Nephron progenitor cell (in vitro differentiated cells): ENCODE results near the gene GOLGA6L7.
"Not testable (repeated sequence)": the region's sequence is repeated elsewhere in the genome, so short reads cannot be mapped to it uniquely, and the experiment has no call there.

Experiments used
- DNase-seq: peaks from one replicate; pipeline ENCODE4 v3.0.0; 2021
- H3K27ac Mint-ChIP-seq: 2 replicates; pipeline ENCODE4 v1.8.0; 2021; ENCODE audit warnings: mild to moderate bottlenecking, moderate library complexity, mixed read lengths
- H3K27me3 Mint-ChIP-seq: 2 replicates; pipeline ENCODE4 v1.8.0; 2021; ENCODE audit warnings: mild to moderate bottlenecking, low read depth, mixed read lengths; ENCODE audit not compliant: poor library complexity
- H3K36me3 Mint-ChIP-seq: 2 replicates; pipeline ENCODE4 v1.8.0; 2021; ENCODE audit warnings: low read depth, mixed read lengths
- H3K4me1 Mint-ChIP-seq: 2 replicates; pipeline ENCODE4 v1.8.0; 2021; ENCODE audit warnings: mixed read lengths
- H3K4me3 Mint-ChIP-seq: 2 replicates; pipeline ENCODE4 v1.8.0; 2021; ENCODE audit warnings: mild to moderate bottlenecking, moderate library complexity, mixed read lengths
- H3K9me3 Mint-ChIP-seq: 2 replicates; pipeline ENCODE4 v1.8.0; 2021; ENCODE audit warnings: mild to moderate bottlenecking, moderate library complexity, mixed read lengths
- CTCF ChIP-seq: fragments of 200-600 bp; sonication (generic); IDR thresholded peaks from 2 replicates; pipeline ENCODE4 v1.5.0; 2021; ENCODE audit warnings: antibody characterized with exemption

The GOLGA6L7 gene

DNA sequence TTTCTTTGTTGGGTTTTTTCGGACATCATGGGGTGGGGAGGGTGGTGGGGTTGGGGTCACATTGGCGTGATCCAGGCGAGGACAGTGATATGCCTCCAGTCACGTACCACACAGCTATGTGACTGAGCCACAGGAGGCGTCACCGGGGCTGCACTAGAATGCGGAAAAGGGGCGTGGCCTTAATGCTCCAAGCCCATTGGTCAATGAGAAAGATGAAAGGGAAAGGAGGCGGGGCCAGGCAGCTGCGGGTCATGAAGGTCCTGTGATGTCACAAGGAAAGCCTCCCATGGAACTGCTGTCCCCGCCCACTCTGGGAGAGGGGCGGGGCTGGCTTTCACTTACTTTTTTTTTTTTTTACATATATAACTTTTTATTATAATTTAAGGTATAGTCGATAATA lies at the start of gene GOLGA6L7:
TSS of gene GOLGA6L7 (minus strand) at position 124 of the 400 bp plus-strand sequence. CDS start at position 29, 95 bp downstream.
- not testable (repeated sequence) for H3K4me3 Mint-ChIP-seq, DNase-seq, H3K27me3 Mint-ChIP-seq, H3K27ac Mint-ChIP-seq
- Mint-ChIP-seq H3K4me1 (peaks cover 17% of the 10 kb centered on the region), H3K36me3 (peaks cover 13% of the 10 kb centered on the region), H3K9me3 (peaks cover 19% of the 10 kb centered on the region)

DNA sequence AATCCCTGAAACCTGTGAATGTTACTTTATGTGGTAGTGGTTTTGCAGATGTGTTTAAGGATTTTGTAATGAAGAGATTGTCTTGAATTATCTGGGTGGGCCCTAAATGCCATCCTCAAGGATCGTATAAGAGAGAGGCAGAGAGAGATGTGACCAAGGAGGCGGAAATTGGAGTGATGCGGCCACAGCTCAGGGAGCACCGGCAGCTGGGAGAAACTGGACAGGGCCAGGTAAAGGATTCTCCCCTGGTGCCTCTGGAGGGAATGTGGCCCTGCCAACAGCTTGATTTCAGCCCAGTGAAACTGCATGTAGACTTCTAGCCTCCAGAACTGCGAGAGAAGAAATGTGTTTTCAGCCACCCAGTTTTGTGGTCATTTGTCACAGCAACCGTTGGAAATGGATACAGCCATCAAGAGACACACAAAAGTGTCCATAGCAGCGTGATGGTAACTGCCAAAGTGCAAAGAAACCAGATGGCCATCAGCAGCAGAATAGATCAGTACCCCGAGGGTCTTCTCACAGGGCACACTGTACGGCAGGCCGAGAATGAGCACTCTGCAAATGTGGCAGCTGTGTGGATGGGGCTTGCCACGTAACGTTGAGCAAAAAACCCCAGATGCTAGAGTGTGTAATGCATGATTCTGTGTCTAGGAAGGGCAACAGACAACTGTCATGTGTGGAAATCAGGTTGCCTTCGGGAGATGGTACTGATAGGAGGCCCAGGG lies 49.6 kb upstream of the GOLGA6L7 start:
- H3K36me3 Mint-ChIP-seq, result peaks cover 21% of the 10 kb centered on the region
- H3K4me3 Mint-ChIP-seq, result no peak overlapping the region
- DNase-seq, result no peak
- no peak for TF ChIP-seq CTCF
- H3K27ac Mint-ChIP-seq, result no peak overlapping the region
- peaks cover 59% of the 10 kb centered on the region for H3K4me1 Mint-ChIP-seq
- H3K27me3 Mint-ChIP-seq, result peaks cover 2% of the 10 kb centered on the region
- H3K9me3 Mint-ChIP-seq, result peaks cover 15% of the 10 kb centered on the region

DNA sequence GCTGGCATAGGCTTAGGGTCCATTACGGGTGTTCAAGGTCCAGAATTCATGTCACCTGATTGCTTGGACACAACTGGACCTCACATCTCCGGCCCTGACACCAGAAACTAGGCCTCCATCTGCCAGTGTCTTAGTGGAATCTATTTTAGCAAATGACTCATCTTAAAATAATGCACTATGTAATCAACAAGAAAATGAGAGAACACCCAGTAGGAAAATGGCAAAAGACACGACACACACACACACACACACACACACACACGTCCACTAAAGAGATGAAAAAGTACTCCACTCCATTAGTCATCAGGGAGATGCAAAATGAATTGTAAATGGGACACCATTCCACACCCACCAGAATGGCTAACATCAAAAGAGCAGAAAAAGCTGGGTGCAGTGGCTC lies 48.5 kb upstream of the GOLGA6L7 start:
- Mint-ChIP-seq H3K36me3 (peaks cover 21% of the 10 kb centered on the region), H3K4me3 (no peak overlapping the region), H3K27me3 (peaks cover 2% of the 10 kb centered on the region), H3K27ac (no peak overlapping the region), H3K9me3 (peaks cover 15% of the 10 kb centered on the region), H3K4me1 (peaks cover 53% of the 10 kb centered on the region)
- TF ChIP-seq CTCF, result no peak
- DNase-seq, result no peak

DNA sequence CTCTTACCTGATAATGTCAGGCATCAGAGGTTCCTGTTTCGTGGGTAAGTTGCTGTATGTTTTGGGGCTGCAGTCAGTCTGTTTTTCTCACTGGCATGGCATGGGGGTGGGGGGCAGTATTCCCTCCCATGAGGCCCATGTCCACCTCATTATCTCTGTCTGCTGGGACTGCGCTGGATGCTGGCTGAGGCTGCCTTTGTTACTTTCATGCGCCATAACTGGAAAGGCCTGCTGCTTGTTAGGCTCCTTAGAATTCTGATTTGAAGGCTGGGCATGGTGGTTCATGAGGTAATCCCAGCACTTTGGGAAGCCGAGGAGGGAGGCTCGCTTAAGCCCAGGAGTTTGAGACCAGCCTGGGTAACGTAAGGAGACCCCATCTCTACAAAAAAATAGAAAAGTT lies 47.1 kb upstream of the GOLGA6L7 start:
- no peak for DNase-seq
- TF ChIP-seq CTCF, result no peak
- Mint-ChIP-seq H3K9me3 (peaks cover 15% of the 10 kb centered on the region), H3K4me3 (no peak overlapping the region), H3K27me3 (no peaks in the 10 kb centered on the region), H3K4me1 (peaks cover 49% of the 10 kb centered on the region), H3K36me3 (peaks cover 21% of the 10 kb centered on the region), H3K27ac (no peak overlapping the region)

DNA sequence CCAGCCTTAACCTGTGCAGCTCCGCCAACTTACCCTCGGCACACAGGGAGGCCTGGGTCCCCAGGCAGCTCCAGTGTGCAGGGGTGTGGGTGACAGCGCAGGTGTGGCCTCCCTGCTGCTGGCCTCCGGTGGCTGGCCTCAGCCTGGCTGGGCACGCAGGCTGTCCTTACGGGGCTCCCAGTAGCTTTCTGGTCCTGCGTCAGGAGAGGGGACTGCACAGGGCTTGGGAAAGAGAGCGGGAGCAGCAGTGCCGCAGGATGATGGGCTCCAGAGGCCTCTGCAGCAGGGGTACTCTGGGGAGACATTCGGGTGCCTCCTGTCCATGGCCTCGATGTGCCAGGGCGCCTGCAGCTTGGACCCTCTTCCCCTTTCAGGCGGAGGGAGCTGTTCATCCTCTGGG lies 46.7 kb upstream of the GOLGA6L7 start:
- H3K9me3 Mint-ChIP-seq, result peaks cover 15% of the 10 kb centered on the region

GRCh38 chr15:28894631-28895030 lies 46.2 kb upstream of the GOLGA6L7 start:
- H3K36me3 Mint-ChIP-seq, result peaks cover 21% of the 10 kb centered on the region
- no peak for TF ChIP-seq CTCF
- H3K9me3 Mint-ChIP-seq, result peaks cover 15% of the 10 kb centered on the region
- no peaks in the 10 kb centered on the region for H3K27me3 Mint-ChIP-seq
- DNase-seq, result no peak
- H3K4me3 Mint-ChIP-seq, result no peak overlapping the region
- H3K4me1 Mint-ChIP-seq, result peaks cover 49% of the 10 kb centered on the region
- peak overlapping the region; percentile 64 for H3K27ac Mint-ChIP-seq

More for the DNA sequence above, 46.7 kb upstream of the GOLGA6L7 start:
- peaks cover 49% of the 10 kb centered on the region for H3K4me1 Mint-ChIP-seq
- H3K27me3 Mint-ChIP-seq, result no peaks in the 10 kb centered on the region
- H3K4me3 Mint-ChIP-seq, result no peak overlapping the region
- DNase-seq, result no peak
- no peak for TF ChIP-seq CTCF
- H3K36me3 Mint-ChIP-seq, result peaks cover 21% of the 10 kb centered on the region
- no peak overlapping the region for H3K27ac Mint-ChIP-seq
